Stimulated activated CD4-positive, alpha-beta T cell treated with anti-CD3 and anti-CD28 coated beads, TNF-alpha, amount 100 ng/mL, for 1 hour (primary cell): ENCODE data around the gene OLFM2.
"Not testable (repeated sequence)": the region's sequence is repeated elsewhere in the genome, so short reads cannot be mapped to it uniquely, and the experiment has no call there.

ENCODE experiments used
- DNase-seq, 3 donors: peaks; one replicate each; pipeline ENCODE4 v3.0.0-alpha.2; 2020; ENCODE audit warnings: low read depth in 3 of 3, low spot score in 1 of 3

Gene OLFM2

DNA sequence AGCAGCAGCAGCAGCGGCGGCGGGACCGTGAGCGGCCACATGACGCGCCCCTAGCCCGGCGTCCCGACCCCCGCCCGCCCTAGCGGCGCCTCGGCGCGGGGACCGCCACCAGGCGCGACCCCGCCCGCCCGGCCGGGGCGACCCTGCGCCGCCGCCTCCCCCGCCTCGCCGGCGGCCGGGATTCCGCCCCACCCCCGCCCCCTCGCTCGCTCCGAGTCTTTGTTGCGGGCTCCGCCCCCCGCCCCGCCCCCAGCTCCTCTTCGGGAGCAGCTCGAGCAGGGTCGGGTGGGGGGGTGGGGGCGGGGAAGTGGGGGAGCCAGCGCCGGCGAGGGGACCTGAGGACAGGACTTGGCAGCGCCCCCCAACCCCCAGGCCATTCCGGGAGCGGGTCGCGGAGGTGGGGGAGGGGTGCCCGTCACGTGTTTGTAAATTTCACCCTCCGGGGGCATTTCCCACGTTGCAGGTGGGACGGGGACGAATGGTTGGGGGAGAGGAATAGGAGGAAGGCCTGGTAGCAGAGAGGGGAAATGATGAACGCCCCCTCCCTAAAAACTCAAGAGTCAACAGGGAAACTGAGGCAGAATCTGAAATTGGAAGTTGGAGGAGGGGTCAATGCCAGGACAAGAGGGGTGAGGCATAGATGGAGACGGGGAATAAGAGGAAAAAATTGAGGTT lies at the start of gene OLFM2:
Gene OLFM2 (minus strand): TSS at position 190 of the 675 bp plus-strand sequence. CDS start 149 bp downstream, at position 41.
- DNase-seq = no peak

DNA sequence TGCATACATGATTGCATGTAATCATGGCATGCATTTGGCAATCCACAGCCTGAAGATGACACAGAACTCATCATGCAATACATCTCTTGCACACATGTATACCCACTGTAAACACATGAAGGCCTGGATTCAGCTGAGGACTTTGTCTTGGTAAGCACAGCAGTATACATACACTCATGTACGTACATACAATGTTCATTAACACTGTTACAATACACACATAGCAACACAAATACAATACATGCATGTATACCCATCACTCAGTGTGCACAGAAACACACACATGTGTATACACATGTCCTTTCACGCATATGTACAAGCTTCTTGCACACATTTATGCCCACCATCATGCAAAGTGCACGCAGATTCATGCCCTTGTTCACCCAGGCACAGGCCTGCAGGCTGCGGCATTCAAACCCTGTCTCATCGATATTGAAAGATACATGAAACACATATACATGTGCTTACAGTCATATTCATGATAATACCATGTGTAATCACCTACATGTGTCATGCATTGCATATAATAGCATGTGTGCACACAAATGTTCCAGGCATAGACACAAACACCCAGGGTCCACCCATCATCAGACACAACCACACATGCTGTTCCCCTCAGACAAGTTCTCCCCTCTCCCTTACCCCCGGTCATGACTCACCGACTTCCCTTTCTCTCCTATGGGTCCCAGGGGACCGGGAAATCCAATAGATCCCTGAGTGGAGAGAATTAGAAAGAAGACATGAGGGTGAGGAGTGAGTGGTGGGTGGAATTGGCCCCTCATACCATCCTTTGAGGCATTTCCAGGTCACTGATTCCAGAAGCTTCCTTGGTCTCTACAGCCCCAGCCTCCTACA lies 45.3 kb upstream of the OLFM2 start:
- DNase-seq = no peak

DNA sequence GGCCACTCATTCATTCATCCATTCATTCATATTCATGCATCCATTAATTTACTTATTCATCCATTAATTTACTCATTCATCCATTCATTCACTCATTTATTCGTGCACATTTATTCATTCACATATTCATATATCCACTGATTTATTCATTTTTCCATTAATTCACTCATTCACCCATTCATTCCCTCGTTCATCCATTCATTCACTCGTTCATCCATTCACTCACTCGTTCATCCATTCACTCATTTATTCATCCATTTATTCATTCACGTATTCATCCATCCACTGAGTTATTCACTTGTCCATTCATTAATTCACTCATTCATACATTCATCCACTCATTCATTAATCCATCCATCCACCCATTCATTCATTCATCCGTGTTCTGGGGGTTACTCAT lies 35.8 kb upstream of the OLFM2 start:
- DNase-seq = no peak

DNA sequence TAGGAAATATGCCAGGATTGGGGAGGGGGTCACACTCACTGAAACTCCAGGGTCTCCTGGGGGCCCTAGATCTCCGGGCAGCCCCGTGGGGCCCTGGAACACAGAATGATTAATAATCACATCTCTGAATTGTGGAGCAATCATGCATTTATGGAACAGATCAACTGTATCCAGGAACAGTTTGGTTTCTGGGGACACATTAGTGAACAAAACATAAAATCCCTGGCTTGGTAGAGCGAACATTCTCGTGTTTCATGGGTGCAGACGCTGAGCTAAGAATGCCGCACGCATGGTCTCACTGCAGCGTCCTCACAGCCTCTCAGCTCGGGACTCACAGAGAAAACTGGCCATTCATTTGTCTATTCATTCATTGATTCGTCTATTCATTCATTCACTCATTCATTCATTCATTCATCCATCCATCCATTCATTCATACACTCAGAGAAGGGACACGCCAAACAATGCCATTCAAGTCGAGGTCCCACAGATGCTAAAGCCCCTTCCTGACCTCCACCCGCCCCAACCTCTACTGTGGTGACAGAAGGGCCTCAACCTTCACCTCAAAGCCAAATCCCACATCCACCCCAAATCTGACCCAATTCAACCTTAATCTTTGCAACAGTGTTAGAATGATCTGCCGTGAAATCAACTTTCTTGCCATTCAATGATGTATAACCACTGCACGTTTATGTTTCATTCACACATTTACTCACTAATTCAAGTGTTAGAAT lies 35.0 kb upstream of the OLFM2 start:
- DNase-seq = no peak

DNA sequence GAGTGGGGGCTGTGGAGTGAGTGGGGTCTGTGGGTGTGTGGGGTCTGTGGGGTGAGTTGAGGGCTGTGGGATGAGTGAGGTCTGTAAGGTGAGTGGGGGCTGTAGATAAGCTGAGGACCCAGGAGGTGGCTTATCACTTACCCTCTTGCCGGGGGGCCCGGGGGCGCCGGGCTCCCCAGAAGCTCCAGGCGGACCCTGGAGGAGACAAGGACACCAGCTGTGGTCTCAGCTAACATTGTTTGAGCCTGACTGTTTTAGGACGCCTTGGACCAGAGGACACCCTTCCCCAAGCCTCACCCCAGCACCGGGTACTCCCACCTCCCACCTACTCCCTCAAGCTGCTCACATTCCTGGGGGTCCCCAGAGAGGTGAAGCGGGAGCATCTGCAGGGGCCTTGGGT lies 34.2 kb upstream of the OLFM2 start:
- no peak for DNase-seq

DNA sequence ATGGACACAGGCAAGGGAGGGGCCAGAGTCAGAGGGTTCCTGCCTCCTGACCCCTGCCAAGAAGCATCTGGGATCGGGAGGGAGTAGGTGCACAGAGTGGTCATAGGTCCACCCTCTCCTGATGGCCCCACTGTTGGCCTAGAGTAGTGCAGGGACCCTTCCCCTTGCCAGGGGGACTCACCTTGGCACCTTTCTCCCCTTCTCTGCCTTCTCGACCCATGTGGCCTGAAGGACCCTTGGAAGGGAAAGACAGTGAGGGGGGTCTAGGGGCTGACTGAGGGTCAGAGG lies 33.3 kb upstream of the OLFM2 start:
- DNase-seq = no peak

DNA sequence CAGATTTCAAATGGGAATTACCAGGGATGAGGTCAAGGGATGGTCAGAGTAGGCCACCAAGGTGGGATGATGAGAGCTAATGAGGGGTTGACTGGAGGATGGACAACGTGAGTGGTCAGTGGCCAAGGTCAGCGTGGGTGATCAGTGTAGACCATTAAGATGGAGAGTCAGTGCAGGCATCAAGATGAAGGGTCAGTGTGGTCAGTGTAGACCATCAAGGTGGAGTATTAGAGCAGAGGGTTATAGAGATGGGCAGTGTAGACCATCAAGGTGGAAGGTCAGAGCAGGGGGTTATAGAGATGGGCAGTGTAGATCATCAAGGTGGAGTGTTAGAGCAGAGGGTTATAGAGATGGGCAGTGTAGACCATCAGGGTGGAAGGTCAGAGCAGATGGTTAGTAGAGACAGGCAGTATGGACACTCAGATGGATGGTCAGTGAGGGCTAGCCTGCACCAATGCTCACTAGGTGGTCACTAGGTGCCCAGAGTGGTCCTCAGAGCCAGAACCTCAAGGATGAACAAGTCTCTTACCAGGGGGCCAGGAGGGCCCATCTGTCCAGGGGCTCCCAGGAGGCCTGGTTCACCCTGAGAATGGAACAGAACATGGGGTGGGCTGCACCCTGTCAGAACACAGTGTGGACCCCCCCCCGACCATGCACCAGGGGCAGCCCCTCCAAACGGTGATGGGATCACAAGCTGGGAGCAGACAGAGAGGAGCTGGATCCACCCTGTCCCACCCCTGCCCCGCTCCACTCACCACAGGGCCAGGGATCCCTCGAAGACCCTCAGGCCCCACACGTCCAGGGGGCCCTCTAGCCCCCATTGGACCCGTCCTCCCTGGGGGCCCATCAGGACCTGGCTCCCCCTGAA lies 32.7 kb upstream of the OLFM2 start:
- DNase-seq = no peak

DNA sequence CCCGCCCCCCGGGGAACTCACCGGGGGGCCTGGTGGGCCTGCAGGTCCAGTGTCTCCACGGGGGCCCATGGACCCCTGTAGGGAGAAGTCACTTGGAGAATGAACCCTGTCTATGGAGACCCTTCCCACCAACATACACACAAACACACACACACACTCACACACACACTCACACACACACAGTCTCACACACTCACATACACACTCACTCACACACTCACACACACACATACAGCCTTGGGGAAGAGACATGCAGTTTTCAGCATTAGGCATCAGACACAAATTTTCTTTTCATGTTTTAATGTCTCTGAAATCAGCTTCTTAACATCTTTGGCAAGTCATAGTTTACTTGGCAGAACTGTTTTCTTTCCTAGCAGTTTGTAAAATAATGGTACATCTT lies 31.0 kb upstream of the OLFM2 start:
- no peak for DNase-seq

DNA sequence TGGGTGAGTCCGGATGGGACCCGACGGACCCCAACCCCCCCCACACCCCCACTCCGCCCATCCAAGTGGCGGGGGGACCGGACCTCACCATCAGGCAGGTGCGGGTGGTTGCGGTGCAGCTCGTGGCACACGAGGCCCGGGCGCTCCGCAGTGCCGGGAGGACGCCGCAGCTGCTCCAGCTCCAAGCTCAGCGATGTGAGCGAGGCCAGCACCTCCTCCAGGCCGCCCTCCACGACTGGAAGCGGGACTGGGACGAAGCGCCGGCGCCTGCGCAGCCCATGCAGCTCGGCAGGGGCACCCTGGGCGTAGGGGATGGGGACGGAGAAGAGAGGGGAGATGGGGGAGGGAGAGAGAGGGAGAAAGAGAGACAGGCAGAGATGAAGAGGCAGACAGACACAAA lies 30.1 kb upstream of the OLFM2 start:
- no peak for DNase-seq

DNA sequence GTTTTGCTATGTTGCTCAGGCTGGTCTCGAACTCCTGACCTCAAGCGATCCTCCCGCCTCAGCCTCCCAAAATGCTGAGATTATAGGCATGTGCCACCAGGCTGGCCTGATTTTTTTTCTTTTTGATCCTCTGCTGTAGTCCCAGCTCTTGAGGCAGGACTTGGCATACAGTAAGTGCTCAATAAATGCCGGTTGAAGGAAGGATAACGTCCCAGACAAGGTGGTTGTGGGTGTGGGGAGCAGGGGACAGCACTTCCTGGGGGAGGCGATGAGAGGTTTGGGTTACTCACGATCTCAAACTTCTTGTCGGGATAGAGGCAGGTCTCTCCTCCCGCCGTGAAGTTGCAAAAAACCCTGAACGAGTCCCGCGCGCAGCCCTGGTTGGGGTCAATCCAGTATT lies 29.7 kb upstream of the OLFM2 start:
- DNase-seq = no peak

DNA sequence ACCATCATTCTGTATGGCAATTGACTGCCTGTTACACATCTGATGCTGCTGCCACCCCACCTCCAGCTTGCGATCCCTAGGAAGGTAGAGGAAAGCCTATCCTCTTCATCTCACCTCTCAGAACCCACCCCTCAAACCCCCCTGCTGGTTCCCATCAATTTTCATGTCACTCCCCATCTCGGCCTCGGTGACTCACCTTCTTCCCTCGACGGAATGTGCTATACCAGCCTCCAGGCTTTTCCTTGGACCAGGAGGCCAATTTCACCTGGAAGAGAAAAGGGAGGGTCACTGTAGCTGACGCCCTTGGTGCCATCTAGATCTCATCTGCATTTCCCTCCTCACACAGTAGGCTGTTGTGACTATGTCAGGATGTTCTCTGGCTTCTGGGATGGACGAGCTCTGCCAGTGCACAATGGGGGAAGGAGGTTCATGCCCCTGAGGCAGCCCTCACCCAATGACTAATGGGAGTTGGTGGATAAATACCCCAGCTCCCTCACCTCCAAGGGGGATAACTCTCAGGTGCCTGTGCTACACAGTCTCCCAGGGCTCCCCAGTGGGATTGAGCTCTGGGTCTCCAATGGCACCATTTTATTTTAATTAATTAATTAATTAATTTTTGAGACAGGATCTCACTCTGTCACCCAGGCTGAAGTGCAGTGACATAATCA lies 26.4 kb upstream of the OLFM2 start:
- no peak for DNase-seq

DNA sequence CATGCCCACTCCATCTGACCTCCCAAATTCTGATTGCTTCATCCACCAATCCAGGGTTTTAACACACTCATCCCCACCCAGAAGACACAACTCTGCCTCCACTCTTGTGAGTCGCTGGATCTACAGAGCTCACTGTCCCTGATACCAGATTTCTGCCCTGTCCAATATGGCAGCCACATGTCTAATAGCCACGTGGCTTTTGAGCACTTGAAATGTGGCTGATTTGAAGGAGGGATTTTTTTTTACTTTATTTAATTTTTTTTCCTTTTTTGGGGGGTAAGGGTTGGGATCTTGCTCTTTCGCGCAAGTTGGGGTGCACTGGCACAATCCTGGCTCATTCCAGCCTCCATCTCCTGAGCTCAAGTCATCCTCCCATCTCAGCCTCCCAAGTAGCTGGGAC lies 24.8 kb upstream of the OLFM2 start:
- DNase-seq = no peak

DNA sequence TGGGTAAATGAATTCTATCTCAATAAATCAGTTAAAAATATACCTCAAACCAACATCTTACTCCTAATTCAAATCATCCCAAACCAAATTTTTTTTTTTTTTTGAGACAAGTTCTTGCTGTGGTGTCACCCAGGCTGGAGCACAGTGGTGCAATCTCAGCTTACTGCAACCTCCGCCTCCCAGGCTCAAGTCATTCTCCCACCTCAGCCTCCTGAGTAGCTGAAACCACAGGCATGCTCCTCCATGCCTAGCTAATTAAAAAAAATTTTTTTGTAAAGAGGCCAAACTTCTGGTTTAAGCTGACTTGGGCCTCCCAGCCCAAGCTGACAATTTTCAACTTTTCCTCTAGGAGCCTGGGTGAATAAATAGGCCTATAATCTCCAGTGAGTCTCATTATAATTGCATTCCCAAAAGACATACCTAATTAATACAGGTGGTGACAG lies 22.1 kb upstream of the OLFM2 start:
- DNase-seq = no peak

DNA sequence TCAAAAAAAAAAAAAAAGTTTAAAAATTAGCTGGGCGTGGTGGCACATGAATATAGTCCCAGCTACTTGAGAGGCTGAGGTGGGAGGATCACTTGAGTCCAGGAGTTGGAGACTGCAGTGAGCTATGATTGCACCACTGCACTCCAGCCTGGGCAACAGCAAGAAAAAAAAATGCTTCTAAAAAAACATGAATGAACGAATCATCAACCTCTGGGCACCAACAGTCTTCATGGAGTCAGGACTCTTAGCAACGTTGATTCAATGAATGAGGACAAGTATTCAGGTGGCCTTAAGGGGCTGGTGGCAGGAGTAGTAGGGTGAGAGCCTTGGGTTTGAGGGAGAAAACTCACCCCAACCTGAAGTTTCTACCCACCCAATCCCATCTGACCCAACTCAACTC lies 20.6 kb upstream of the OLFM2 start:
- DNase-seq = no peak

DNA sequence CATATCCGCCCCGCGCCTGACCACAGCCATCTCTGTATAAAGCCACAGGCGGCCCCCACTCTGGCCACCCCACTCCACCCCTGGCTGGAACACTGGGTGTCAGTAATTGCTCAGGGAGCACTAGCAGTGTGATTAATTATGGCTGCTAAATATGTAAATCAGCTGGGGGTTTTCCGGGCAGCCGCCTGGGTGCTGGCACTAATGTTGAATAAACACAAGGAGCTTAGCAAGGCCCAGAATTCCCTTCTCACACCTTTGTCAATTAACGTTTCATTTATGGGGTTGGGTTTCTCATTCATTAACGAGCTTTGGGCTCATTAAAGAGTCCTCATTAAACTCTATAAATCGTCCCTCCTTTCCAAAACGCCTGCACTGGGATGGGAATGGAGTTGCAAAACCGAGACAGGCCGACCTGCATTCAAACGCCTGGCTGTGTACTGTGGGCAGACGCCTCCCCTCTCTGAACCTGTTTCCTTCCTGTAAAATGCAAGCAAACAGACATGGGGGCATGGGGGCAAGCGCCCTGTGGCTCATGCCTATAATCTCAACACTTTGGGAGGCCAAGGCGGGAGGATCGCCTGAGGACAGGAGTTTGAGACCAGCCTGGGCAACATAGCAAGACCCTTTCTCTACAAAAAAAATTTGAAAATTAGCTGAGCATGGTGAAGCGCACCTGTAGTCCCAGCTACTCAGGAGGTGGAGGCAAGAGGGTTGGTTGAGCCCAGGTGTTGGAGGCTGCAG lies 17.7 kb upstream of the OLFM2 start:
- no peak for DNase-seq

DNA sequence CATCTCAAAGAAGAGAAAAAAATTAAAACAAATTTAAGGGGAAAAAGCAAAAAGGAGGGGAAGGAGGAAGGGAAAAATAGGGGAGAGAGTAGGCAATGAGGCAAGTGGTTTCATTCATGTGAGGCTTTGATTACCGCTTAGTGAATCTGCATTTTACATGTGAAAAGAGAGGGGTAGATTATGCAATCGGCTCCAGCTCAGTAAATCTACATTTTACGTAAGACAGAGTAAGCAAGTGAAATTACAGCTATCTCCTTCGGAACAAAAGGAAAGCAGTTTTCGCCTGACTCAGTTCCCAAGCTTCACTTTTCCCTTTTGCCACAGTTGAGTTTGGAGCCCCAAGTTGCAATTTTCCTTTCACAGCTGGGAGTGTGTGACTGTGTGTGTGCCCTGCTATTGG lies 16.0 kb upstream of the OLFM2 start:
- no peak for DNase-seq

DNA sequence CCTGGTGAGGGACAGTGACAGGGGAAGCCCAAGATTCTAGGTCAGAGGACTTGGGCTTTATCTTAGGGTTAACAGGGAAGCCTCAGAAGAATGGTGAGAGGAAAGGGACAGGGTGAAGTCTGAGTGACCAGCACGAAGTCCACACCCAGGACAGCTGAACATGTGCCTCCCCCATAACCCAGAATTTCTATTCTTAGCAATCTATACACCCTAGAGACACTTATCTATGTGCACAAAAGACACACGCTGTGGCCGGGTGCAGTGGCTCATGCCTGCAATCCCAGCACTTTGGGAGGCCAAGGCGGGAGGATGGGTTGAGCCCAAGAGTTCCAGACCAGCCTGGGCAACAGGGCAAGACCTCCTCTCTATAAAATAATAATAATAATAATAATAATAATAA lies 11.1 kb upstream of the OLFM2 start:
- DNase-seq = no peak

DNA sequence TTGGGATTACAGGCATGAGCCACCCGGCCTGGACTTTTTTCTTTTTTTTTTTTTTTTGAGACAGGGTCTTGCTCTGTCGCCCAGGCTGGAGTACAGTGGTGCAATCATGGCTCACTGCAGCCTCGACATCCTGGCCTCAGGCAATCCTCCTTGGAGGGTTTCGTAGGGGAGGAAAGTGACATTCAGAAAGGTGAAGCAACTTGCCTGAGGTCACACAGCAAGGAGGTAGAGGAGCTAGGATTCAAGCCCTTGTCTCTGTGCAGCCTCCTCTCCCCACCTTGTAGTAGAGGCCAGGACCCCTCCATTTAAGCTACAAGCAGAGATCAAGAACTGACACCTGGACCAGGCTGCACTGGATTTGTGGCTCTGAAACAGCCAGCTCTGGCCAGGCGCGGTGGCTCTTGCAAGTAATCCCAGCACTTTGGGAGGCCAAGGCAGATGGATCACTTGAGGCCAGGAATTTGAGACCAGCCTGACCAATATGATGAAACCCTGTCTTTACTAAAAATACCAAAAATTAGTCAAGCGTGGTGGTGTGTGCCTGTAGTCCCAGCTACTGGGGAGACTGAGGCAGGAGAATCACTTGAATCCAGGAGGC lies 10.3 kb upstream of the OLFM2 start:
- not testable (repeated sequence) for DNase-seq

DNA sequence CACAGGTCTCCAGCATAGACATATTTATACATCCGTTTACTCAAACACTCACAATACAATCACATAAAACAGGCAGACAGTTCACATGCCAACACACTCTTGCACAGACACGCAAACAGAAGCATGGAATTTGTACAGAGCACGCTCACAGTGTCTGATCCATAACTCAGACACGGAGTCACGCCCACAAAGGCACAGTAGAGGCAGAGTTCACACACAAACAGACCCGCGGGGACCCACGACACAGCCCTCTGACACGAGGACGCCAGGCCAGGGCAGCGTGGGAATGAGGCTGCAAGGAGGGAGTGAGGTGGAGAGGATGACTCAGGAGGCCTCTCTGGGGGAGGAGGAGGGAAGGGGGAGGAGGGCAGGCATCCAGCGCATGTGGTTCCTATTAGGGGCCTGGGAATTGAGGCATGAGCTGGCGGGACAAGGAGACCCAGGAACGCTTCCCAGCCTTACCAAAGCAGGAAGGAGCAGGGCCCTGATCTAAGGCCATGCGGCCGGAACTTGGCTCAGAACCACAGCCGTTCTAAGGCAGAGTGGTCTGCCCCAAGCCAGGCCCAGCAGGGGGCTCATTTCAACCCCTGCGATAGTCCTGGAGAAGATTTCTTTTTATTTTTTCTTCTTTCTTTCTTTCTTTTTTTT lies 9.1 kb upstream of the OLFM2 start:
- DNase-seq = no peak
